Measurements from ENCODE around the gene ADARB2. TPM values are rescaled to one million over a fixed set of nuclear protein-coding genes. Genes with fewer than 3 reads are reported as not detected.

ADARB2 gene
- total RNA-seq, 1 donor from 2014 or later: 1.8 TPM

- no peak for TF ChIP-seq CTCF (conservative IDR thresholded peaks at IDR 0.05)
- Mint-ChIP-seq H3K4me3 (no peak overlapping the region), H3K4me1 (no peaks in the 10 kb centered on the region), H3K36me3 (ENCODE audit: low read depth) (no peaks in the 10 kb centered on the region), H3K9me3 (no peaks in the 10 kb centered on the region), H3K27ac (ENCODE audit: unreplicated experiment) (peak overlapping the region; percentile 27), H3K27me3 (ENCODE audit: low read depth) (no peaks in the 10 kb centered on the region)
- DNase-seq (ENCODE audit: low read depth, low spot score): no peak
Observed at GRCh38 chr10:1544209-1544673, 193.1 kb downstream of the ADARB2 start.

- no peaks in the 10 kb centered on the region for H3K4me1 Mint-ChIP-seq
- no peak for TF ChIP-seq CTCF (conservative IDR thresholded peaks at IDR 0.05)
- no peaks in the 10 kb centered on the region for H3K27me3 Mint-ChIP-seq (ENCODE audit: low read depth)
- DNase-seq (ENCODE audit: low read depth, low spot score): no peak
- H3K9me3 Mint-ChIP-seq: no peaks in the 10 kb centered on the region
- no peak overlapping the region for H3K27ac Mint-ChIP-seq (ENCODE audit: unreplicated experiment)
- no peaks in the 10 kb centered on the region for H3K36me3 Mint-ChIP-seq (ENCODE audit: low read depth)
- H3K4me3 Mint-ChIP-seq: no peak overlapping the region
Observed at GRCh38 chr10:1543596-1543995, 193.7 kb downstream of the ADARB2 start.

GRCh38 chr10:1542941-1543340, 194.4 kb downstream of the ADARB2 start:
- TF ChIP-seq CTCF (conservative IDR thresholded peaks at IDR 0.05): no peak
- Mint-ChIP-seq H3K4me3 (no peak overlapping the region), H3K4me1 (no peaks in the 10 kb centered on the region), H3K36me3 (ENCODE audit: low read depth) (no peaks in the 10 kb centered on the region), H3K9me3 (no peaks in the 10 kb centered on the region), H3K27ac (ENCODE audit: unreplicated experiment) (no peak overlapping the region), H3K27me3 (ENCODE audit: low read depth) (no peaks in the 10 kb centered on the region)
- DNase-seq (ENCODE audit: low read depth, low spot score): no peak

GRCh38 chr10:1540144-1540543, 197.2 kb downstream of the ADARB2 start:
- no peak overlapping the region for H3K27ac Mint-ChIP-seq (ENCODE audit: unreplicated experiment)
- H3K4me1 Mint-ChIP-seq: no peaks in the 10 kb centered on the region
- no peaks in the 10 kb centered on the region for H3K27me3 Mint-ChIP-seq (ENCODE audit: low read depth)
- H3K9me3 Mint-ChIP-seq: no peaks in the 10 kb centered on the region
- no peak overlapping the region for H3K4me3 Mint-ChIP-seq
- H3K36me3 Mint-ChIP-seq (ENCODE audit: low read depth): no peaks in the 10 kb centered on the region
- DNase-seq (ENCODE audit: low read depth, low spot score): no peak
- TF ChIP-seq CTCF (conservative IDR thresholded peaks at IDR 0.05): no peak

- Mint-ChIP-seq H3K4me1 (no peaks in the 10 kb centered on the region), H3K9me3 (no peaks in the 10 kb centered on the region)
- no peak for DNase-seq (ENCODE audit: low read depth, low spot score)
Observed at GRCh38 chr10:1539216-1539615, 198.1 kb downstream of the ADARB2 start.

More at GRCh38 chr10:1539216-1539615, 198.1 kb downstream of the ADARB2 start:
- no peak overlapping the region for H3K4me3 Mint-ChIP-seq
- no peaks in the 10 kb centered on the region for H3K27me3 Mint-ChIP-seq (ENCODE audit: low read depth)
- H3K27ac Mint-ChIP-seq (ENCODE audit: unreplicated experiment): no peak overlapping the region
- TF ChIP-seq CTCF (conservative IDR thresholded peaks at IDR 0.05): no peak
- no peaks in the 10 kb centered on the region for H3K36me3 Mint-ChIP-seq (ENCODE audit: low read depth)
